ENCODE data around the gene ZNF516. TPM values are rescaled to one million over a fixed set of nuclear protein-coding genes. Genes with fewer than 3 reads are reported as not detected.

The ZNF516 gene
- polyA plus RNA-seq, 3 donors = 5.0 to 41.9 (median 8.6) TPM

GRCh38 chr18:76496194-76496890 lies 1.3 kb upstream of the ZNF516 start:
- H3K9me3 Mint-ChIP-seq = peaks cover 0 to 2% (median 0%) of the 10 kb centered on the region in 7 donors
- no peaks in the 10 kb centered on the region for H3K36me3 Mint-ChIP-seq
- H3K36me3 ChIP-seq (replicated peaks in 1 of 2; ENCODE audit: control insufficient read depth in 1 of 2, insufficient read depth in 2 of 2, low read length in 2 of 2) = no peaks in the 10 kb centered on the region
- WGBS (ENCODE audit: insufficient coverage) = 13% methylated on average over 30 of the region's 48 CpGs
- peak overlapping the region; percentile 95 for H3K9ac ChIP-seq (ENCODE audit: insufficient read depth, low read length, poor library complexity, severe bottlenecking)
- no peaks in the 10 kb centered on the region for H3K27me3 ChIP-seq (ENCODE audit: control insufficient read depth in 2 of 2, insufficient read depth in 2 of 2, low read length in 2 of 2)
- H3K4me1 ChIP-seq (ENCODE audit: control insufficient read depth in 1 of 2, insufficient read depth in 2 of 2, low read length in 2 of 2) = peaks cover 50 to 62% of the 10 kb centered on the region in 2 donors
- peaks cover 15% of the 10 kb centered on the region for H4K20me1 ChIP-seq (ENCODE audit: insufficient read depth, low read length)
- peak overlapping the region; percentile 92 to 93 for H3K4me3 Mint-ChIP-seq
- no peaks in the 10 kb centered on the region for H3K9me3 ChIP-seq (replicated peaks in 1 of 2; ENCODE audit: control insufficient read depth in 1 of 2, insufficient read depth in 1 of 2, low read length in 2 of 2)
- peak overlapping the region; percentile 96 to 99 for H3K27ac ChIP-seq (ENCODE audit: low read depth in 1 of 2, low read length in 2 of 2)
- intact Hi-C loops (cut with micrococcal nuclease) = loop anchor here (5.0 to 10.0 kb wide), 2 partner anchors 68 to 71 kb away; no protein-coding TSS in a partner anchor
- H3K4me2 ChIP-seq (replicated peaks; ENCODE audit: extremely low read depth, low read length, poor library complexity, severe bottlenecking) = peak overlapping the region; percentile 98
- peak overlapping the region; percentile 63 for H2AFZ ChIP-seq (ENCODE audit: insufficient read depth, low read depth, low read length, poor library complexity, severe bottlenecking)
- H3K79me2 ChIP-seq (ENCODE audit: insufficient read depth, low read length) = peaks cover 57% of the 10 kb centered on the region
- H3K27me3 Mint-ChIP-seq (ENCODE audit: low read depth in 3 of 3) = no peaks in the 10 kb centered on the region
- TF ChIP-seq CTCF (IDR thresholded peaks at IDR 0.05) = no peak
- DNase-seq = peak; percentile 76 to 85 (median 79)
- peaks cover 44% of the 10 kb centered on the region for H3K4me1 Mint-ChIP-seq
- H3K4me3 ChIP-seq (replicated peaks in 1 of 3; ENCODE audit: low read depth in 2 of 3, low read length in 3 of 3) = peak overlapping the region; percentile 85 to 98 (median 98)
- peak overlapping the region; percentile 92 to 99 (median 98) for H3K27ac Mint-ChIP-seq

GRCh38 chr18:76495435-76496193 lies 572 bp upstream of the ZNF516 start:
- peaks cover 62% of the 10 kb centered on the region for H3K79me2 ChIP-seq (ENCODE audit: insufficient read depth, low read length)
- H3K27me3 Mint-ChIP-seq (ENCODE audit: low read depth in 3 of 3) = no peaks in the 10 kb centered on the region
- DNase-seq = peak; percentile 86 to 92 (median 88)
- peak overlapping the region; percentile 63 for H2AFZ ChIP-seq (ENCODE audit: insufficient read depth, low read depth, low read length, poor library complexity, severe bottlenecking)
- peak overlapping the region; percentile 95 for H3K9ac ChIP-seq (ENCODE audit: insufficient read depth, low read length, poor library complexity, severe bottlenecking)
- WGBS (ENCODE audit: insufficient coverage) = 0% methylated on average over 31 of the region's 43 CpGs
- no peaks in the 10 kb centered on the region for H3K27me3 ChIP-seq (ENCODE audit: control insufficient read depth in 2 of 2, insufficient read depth in 2 of 2, low read length in 2 of 2)
- peaks cover 15% of the 10 kb centered on the region for H4K20me1 ChIP-seq (ENCODE audit: insufficient read depth, low read length)
- no peaks in the 10 kb centered on the region for H3K9me3 ChIP-seq (replicated peaks in 1 of 2; ENCODE audit: control insufficient read depth in 1 of 2, insufficient read depth in 1 of 2, low read length in 2 of 2)
- H3K36me3 Mint-ChIP-seq = no peaks in the 10 kb centered on the region
- TF ChIP-seq CTCF (IDR thresholded peaks at IDR 0.05) = no peak
- peak overlapping the region; percentile 98 for H3K4me2 ChIP-seq (replicated peaks; ENCODE audit: extremely low read depth, low read length, poor library complexity, severe bottlenecking)
- peak overlapping the region; percentile 85 to 98 (median 98) for H3K4me3 ChIP-seq (replicated peaks in 1 of 3; ENCODE audit: low read depth in 2 of 3, low read length in 3 of 3)
- peaks cover 0 to 2% (median 0%) of the 10 kb centered on the region in 7 donors for H3K9me3 Mint-ChIP-seq
- intact Hi-C loops (cut with micrococcal nuclease) = loop anchor here (2.0 to 10.0 kb wide), 3 partner anchors 21 to 72 kb away; no protein-coding TSS in a partner anchor
- peak overlapping the region; percentile 92 to 93 for H3K4me3 Mint-ChIP-seq
- no peaks in the 10 kb centered on the region for H3K36me3 ChIP-seq (replicated peaks in 1 of 2; ENCODE audit: control insufficient read depth in 1 of 2, insufficient read depth in 2 of 2, low read length in 2 of 2)
- H3K4me1 ChIP-seq (ENCODE audit: control insufficient read depth in 1 of 2, insufficient read depth in 2 of 2, low read length in 2 of 2) = peaks cover 44 to 57% of the 10 kb centered on the region in 2 donors
- peak overlapping the region; percentile 96 to 99 for H3K27ac ChIP-seq (ENCODE audit: low read depth in 1 of 2, low read length in 2 of 2)
- H3K4me1 Mint-ChIP-seq = peaks cover 45% of the 10 kb centered on the region
- peak overlapping the region; percentile 92 to 99 (median 98) for H3K27ac Mint-ChIP-seq
